ENCODE measurements around the gene MYO5A.
"Not testable (repeated sequence)": the region's sequence is repeated elsewhere in the genome, so short reads cannot be mapped to it uniquely, and the experiment has no call there.

The MYO5A gene

DNA sequence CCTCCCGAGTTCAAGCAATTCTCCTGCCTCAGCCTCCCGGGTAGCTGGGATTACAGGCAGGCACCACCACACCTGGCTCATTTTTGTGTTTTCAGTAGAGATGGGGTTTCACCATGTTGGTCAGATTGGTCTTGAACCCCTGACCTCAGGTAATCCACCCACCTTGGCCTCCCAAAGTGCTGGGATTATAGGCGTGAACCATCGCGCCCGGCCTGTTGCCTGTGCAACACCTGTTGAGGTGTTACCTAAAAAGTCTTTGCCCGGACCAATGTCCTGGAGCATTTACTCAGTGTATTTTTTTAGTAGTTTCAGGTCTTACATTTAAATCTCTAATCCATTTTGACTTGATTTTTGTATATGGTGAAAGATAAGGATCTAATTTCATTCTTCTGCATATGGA lies 46.9 kb upstream of the MYO5A start:
- H3K36me3 ChIP-seq (ENCODE audit: control insufficient read depth in 2 of 2, insufficient read depth in 1 of 2, low read length in 2 of 2); H3K4me1 ChIP-seq (ENCODE audit: control insufficient read depth, insufficient read depth, low read length); POLR2A ChIA-PET; CTCF ChIA-PET; H3K4me3 ChIP-seq (ENCODE audit: low read depth, low read length); H3K9me3 ChIP-seq (ENCODE audit: control insufficient read depth, insufficient read depth, low read depth, low read length); H3K27ac ChIP-seq (ENCODE audit: extremely low read depth, low read depth, low read length): not testable (repeated sequence)
- TF ChIP-seq SCRT1 (tag by site-specific recombination; IDR thresholded peaks at IDR 0.05; ENCODE audit: borderline replicate concordance) (peak; percentile 52; the same call in 1 of the 2 replicates), SCRT2 (tag by site-specific recombination; IDR thresholded peaks at IDR 0.05) (peak; percentile 70)

DNA sequence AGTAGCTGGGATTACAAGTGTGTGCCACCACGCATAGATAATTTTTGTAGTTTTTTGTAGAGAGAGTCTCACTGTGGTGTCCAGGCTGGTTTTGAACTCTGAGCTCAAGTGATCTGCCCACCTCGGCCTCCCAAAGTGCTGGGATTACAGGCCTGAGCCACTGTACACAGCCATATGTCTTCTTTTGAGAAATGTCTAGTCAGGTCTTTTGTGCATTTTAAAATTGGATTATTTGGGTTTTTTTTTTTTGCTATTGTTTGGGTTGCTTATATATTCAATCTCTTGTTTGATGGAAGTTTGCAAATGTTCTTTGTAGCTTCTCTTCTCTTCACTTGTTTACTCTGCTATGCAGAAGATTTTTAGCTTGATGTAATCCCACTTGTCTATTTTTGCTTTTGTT lies 46.4 kb upstream of the MYO5A start:
- Histone ChIP-seq H3K9me3 (ENCODE audit: control insufficient read depth, insufficient read depth, low read depth, low read length) (no peaks in the 10 kb centered on the region), H3K27ac (ENCODE audit: extremely low read depth, low read depth, low read length) (no peak overlapping the region), H3K36me3 (ENCODE audit: control insufficient read depth in 2 of 2, insufficient read depth in 1 of 2, low read length in 2 of 2) (no peaks in the 10 kb centered on the region; a peak in 1 of 3 replicates), H3K4me1 (ENCODE audit: control insufficient read depth, insufficient read depth, low read length) (no peaks in the 10 kb centered on the region), H3K4me3 (ENCODE audit: low read depth, low read length) (no peak overlapping the region)
- ChIA-PET POLR2A (no interaction called here), CTCF (no interaction called here)
- TF ChIP-seq, protein P1, sequence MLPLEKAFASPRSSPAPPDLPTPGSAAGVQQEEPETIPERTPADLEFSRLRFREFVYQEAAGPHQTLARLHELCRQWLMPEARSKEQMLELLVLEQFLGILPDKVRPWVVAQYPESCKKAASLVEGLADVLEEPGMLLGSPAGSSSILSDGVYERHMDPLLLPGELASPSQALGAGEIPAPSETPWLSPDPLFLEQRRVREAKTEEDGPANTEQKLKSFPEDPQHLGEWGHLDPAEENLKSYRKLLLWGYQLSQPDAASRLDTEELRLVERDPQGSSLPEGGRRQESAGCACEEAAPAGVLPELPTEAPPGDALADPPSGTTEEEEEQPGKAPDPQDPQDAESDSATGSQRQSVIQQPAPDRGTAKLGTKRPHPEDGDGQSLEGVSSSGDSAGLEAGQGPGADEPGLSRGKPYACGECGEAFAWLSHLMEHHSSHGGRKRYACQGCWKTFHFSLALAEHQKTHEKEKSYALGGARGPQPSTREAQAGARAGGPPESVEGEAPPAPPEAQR (tag by site-specific recombination; IDR thresholded peaks at IDR 0.05) = no peak
- TF ChIP-seq, protein P2, sequence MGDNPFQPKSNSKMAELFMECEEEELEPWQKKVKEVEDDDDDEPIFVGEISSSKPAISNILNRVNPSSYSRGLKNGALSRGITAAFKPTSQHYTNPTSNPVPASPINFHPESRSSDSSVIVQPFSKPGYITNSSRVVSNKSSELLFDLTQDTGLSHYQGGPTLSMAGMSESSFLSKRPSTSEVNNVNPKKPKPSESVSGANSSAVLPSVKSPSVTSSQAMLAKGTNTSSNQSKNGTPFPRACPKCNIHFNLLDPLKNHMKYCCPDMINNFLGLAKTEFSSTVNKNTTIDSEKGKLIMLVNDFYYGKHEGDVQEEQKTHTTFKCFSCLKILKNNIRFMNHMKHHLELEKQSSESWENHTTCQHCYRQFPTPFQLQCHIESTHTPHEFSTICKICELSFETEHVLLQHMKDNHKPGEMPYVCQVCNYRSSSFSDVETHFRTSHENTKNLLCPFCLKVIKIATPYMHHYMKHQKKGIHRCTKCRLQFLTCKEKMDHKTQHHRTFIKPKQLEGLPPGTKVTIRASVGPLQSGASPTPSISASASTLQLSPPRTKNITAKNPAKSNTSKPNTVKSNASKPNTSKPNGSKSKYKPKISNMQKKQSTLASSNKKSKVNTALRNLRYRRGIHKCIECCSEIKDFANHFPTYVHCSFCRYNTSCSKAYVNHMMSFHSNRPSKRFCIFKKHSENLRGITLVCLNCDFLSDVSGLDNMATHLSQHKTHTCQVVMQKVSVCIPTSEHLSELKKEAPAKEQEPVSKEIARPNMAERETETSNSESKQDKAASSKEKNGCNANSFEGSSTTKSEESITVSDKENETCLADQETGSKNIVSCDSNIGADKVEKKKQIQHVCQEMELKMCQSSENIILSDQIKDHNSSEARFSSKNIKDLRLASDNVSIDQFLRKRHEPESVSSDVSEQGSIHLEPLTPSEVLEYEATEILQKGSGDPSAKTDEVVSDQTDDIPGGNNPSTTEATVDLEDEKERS (tag by site-specific recombination; IDR thresholded peaks at IDR 0.05) = no peak
- TF ChIP-seq ZNF324 (tag by site-specific recombination; IDR thresholded peaks at IDR 0.05) (no peak), ZNF146 (tag by site-specific recombination; IDR thresholded peaks at IDR 0.05) (no peak)
- TF ChIP-seq, protein P3, sequence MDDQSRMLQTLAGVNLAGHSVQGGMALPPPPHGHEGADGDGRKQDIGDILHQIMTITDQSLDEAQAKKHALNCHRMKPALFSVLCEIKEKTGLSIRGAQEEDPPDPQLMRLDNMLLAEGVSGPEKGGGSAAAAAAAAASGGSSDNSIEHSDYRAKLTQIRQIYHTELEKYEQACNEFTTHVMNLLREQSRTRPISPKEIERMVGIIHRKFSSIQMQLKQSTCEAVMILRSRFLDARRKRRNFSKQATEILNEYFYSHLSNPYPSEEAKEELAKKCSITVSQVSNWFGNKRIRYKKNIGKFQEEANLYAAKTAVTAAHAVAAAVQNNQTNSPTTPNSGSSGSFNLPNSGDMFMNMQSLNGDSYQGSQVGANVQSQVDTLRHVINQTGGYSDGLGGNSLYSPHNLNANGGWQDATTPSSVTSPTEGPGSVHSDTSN (CRISPR knock-in tag; IDR thresholded peaks at IDR 0.05) = no peak

DNA sequence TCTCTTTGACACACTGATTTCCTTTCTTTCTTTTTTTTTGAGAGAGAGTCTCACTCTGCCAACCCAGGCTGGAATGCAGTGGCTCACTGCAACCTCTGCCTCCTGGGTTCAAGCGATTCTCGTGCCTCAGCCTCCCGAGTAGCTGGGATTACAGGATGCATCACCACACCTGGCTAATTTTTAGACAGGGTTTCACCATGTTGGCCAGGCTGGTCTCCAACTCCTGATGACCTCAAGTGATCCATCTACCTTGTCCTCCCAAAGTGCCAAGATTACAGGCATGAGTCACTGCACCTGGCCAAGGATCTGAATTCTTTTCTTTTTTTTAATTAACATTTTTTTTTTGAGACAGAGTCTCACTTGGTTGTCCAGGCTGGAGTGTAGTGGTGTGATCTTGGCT lies 45.9 kb upstream of the MYO5A start:
- POLR2A ChIA-PET; H3K9me3 ChIP-seq (ENCODE audit: control insufficient read depth, insufficient read depth, low read depth, low read length); CTCF ChIA-PET: not testable (repeated sequence)

DNA sequence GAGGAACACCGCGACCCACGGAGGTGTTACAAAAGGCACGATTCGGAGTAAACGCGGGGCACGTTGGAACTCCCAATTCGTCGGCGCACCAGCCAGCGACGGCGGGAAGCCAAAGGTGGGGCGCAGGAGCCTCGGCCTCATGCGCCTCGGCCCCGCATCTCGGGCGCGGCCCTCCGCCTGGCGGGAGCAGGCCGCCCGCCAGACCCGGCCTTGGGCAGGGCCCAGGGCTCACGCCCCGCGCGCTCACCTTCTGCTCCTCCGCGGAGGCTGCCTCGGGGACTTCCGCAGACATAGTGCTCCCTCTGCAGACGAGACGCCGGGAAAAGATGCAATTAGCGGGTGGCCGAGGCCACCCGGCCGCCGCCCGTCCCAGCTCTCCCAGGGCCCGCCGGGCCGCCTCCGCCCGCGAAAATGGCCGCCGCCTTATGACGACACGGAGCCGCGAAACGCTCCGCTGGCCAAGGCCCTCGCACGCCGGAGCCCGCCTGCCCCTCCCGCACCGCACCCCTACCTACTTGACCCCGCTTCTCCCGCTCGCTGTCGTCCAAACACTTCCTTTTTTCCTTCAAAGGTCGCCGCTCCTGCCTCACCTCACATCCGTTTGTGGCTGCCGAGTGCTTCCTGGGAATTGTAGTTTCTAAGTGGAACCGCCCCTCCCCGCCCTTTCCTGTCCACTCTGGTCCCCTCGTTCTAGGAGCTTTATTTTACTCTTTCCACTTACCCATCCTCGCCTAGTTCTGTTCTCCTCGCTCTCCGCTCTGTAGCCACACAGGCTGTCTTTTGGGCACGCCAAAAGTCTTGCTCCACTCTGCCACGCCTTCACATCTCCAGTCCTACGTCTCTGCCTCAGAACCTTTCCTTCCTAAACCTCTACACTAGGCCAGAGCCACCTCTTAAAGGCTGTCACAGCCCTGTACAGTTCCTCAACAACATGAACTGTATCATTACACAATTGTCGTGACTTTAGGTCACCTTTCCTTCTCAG lies 40.2 kb upstream of the MYO5A start, which contains the start of gene ARPP19:
TSS of gene ARPP19 (minus strand) at position 430 of the 985 bp plus-strand sequence. CDS start at position 292, 138 bp downstream.
- ChIA-PET POLR2A (no interaction called here), CTCF (interaction anchor here (1.3 kb wide), 1 partner anchor 307 kb away, joined by 3 read pairs; no protein-coding TSS in a partner anchor)
- H3K9me3 ChIP-seq (ENCODE audit: control insufficient read depth, insufficient read depth, low read depth, low read length) = no peaks in the 10 kb centered on the region
- H3K27ac ChIP-seq (ENCODE audit: extremely low read depth, low read depth, low read length) = peak within 1 kb of the TSS; percentile 92
- H3K4me3 ChIP-seq (ENCODE audit: low read depth, low read length) = peak within 1 kb of the TSS; percentile 80
- peaks cover 7% of the 10 kb centered on the region for H3K4me1 ChIP-seq (ENCODE audit: control insufficient read depth, insufficient read depth, low read length)
- peaks cover 0 to 3% of the 10 kb centered on the region in 2 experiments; a peak in 1 of 3 replicates for H3K36me3 ChIP-seq (ENCODE audit: control insufficient read depth in 2 of 2, insufficient read depth in 1 of 2, low read length in 2 of 2)
- TF ChIP-seq ZNF544 (tag by site-specific recombination; IDR thresholded peaks at IDR 0.05) = no peak
- no peak for TF ChIP-seq EGR2 (tag by site-specific recombination; IDR thresholded peaks at IDR 0.05; ENCODE audit: low read depth)
- TF ChIP-seq, protein P4, sequence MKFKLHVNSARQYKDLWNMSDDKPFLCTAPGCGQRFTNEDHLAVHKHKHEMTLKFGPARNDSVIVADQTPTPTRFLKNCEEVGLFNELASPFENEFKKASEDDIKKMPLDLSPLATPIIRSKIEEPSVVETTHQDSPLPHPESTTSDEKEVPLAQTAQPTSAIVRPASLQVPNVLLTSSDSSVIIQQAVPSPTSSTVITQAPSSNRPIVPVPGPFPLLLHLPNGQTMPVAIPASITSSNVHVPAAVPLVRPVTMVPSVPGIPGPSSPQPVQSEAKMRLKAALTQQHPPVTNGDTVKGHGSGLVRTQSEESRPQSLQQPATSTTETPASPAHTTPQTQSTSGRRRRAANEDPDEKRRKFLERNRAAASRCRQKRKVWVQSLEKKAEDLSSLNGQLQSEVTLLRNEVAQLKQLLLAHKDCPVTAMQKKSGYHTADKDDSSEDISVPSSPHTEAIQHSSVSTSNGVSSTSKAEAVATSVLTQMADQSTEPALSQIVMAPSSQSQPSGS (tag by site-specific recombination; IDR thresholded peaks at IDR 0.05; ENCODE audit: low read depth) = peak; percentile 51; the same call in 1 of the 2 replicates
- TF ChIP-seq, protein P5, sequence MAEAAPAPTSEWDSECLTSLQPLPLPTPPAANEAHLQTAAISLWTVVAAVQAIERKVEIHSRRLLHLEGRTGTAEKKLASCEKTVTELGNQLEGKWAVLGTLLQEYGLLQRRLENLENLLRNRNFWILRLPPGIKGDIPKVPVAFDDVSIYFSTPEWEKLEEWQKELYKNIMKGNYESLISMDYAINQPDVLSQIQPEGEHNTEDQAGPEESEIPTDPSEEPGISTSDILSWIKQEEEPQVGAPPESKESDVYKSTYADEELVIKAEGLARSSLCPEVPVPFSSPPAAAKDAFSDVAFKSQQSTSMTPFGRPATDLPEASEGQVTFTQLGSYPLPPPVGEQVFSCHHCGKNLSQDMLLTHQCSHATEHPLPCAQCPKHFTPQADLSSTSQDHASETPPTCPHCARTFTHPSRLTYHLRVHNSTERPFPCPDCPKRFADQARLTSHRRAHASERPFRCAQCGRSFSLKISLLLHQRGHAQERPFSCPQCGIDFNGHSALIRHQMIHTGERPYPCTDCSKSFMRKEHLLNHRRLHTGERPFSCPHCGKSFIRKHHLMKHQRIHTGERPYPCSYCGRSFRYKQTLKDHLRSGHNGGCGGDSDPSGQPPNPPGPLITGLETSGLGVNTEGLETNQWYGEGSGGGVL (tag by site-specific recombination; IDR thresholded peaks at IDR 0.05) = 0 out of 2 replicates have a peak, but pooled peaks have one; percentile 17
- no peak for TF ChIP-seq ZNF37A (tag by site-specific recombination; IDR thresholded peaks at IDR 0.05)
- TF ChIP-seq ZNF561 (tag by site-specific recombination; IDR thresholded peaks at IDR 0.05; ENCODE audit: borderline replicate concordance) = peak; percentile 42; the same call in 1 of the 2 replicates
- TF ChIP-seq, protein P6, sequence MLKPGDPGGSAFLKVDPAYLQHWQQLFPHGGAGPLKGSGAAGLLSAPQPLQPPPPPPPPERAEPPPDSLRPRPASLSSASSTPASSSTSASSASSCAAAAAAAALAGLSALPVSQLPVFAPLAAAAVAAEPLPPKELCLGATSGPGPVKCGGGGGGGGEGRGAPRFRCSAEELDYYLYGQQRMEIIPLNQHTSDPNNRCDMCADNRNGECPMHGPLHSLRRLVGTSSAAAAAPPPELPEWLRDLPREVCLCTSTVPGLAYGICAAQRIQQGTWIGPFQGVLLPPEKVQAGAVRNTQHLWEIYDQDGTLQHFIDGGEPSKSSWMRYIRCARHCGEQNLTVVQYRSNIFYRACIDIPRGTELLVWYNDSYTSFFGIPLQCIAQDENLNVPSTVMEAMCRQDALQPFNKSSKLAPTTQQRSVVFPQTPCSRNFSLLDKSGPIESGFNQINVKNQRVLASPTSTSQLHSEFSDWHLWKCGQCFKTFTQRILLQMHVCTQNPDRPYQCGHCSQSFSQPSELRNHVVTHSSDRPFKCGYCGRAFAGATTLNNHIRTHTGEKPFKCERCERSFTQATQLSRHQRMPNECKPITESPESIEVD (tag by site-specific recombination; IDR thresholded peaks at IDR 0.05) = no peak

More for the DNA sequence above, 45.9 kb upstream of the MYO5A start:
- not testable (repeated sequence) for H3K27ac ChIP-seq (ENCODE audit: extremely low read depth, low read depth, low read length); H3K36me3 ChIP-seq (ENCODE audit: control insufficient read depth in 2 of 2, insufficient read depth in 1 of 2, low read length in 2 of 2); H3K4me1 ChIP-seq (ENCODE audit: control insufficient read depth, insufficient read depth, low read length); H3K4me3 ChIP-seq (ENCODE audit: low read depth, low read length)

Data from HEK293 (cell line).